Neural progenitor cell (in vitro differentiated cells): Measurements from ENCODE around the gene GSDMA.

Experiments
- CTCF ChIP-seq: fragments of 200-600 bp; sonication (generic); IDR thresholded peaks from 2 replicates; pipeline ENCODE4 v1.5.1; 2017; ENCODE audit warnings: antibody characterized with exemption, mild to moderate bottlenecking
- EZH2 ChIP-seq: fragments of 200-600 bp; sonication (generic); IDR thresholded peaks from 2 replicates; pipeline ENCODE4 v1.6.1; 2017; ENCODE audit warnings: antibody characterized with exemption, mild to moderate bottlenecking, moderate library complexity
- EZH2phosphoT487 ChIP-seq: fragments of 200-600 bp; sonication (generic); IDR thresholded peaks from 2 replicates; pipeline ENCODE4 v1.6.1; 2017; ENCODE audit warnings: antibody characterized with exemption

- TF ChIP-seq CTCF, result no peak
- no peak for TF ChIP-seq EZH2
- no peak for TF ChIP-seq EZH2phosphoT487
Measured at GRCh38 chr17:39994448-39994847, 31.6 kb downstream of the GSDMA start.
